Liver (tissue), 9 donors: Measurements from ENCODE around the gene BRD3OS. TPM values are rescaled to one million over a fixed set of nuclear protein-coding genes. Genes with fewer than 3 reads are reported as not detected.

ENCODE experiments used
- DNase-seq: peaks from one replicate; pipeline ENCODE4 v3.0.0-alpha.2; 2017; ENCODE audit warnings: low spot score
- H3K27ac ChIP-seq, 2 donors: one replicate each; pipeline ENCODE4 v1.7.0; 2013; ENCODE audit warnings: inconsistent platforms in 2 of 2, low read length in 2 of 2, control low read depth in 1 of 2, low read depth in 1 of 2, mild to moderate bottlenecking in 1 of 2
- H3K27me3 ChIP-seq, 4 donors: one replicate each; pipeline versions ENCODE4 v1.6.1 to v1.7.0; 2013; ENCODE audit warnings: low read length in 3 of 4, inconsistent platforms in 1 of 4, mild to moderate bottlenecking in 1 of 4, moderate library complexity in 1 of 4; ENCODE audit not compliant: control insufficient read depth in 4 of 4, insufficient read depth in 4 of 4
- H3K36me3 ChIP-seq, 4 donors: one replicate each; pipeline versions ENCODE4 v1.6.1 to v1.7.0; 2013; ENCODE audit warnings: low read length in 3 of 4, mild to moderate bottlenecking in 3 of 4, low read depth in 1 of 4, moderate library complexity in 1 of 4; ENCODE audit not compliant: control insufficient read depth in 4 of 4, insufficient read depth in 3 of 4
- H3K4me1 ChIP-seq, 4 donors: one replicate each; pipeline versions ENCODE4 v1.6.1 to v1.7.0; 2013; ENCODE audit warnings: low read length in 3 of 4, mild to moderate bottlenecking in 3 of 4, moderate library complexity in 1 of 4; ENCODE audit not compliant: control insufficient read depth in 4 of 4, insufficient read depth in 4 of 4
- H3K4me3 ChIP-seq, 3 donors: one replicate each; pipeline versions ENCODE4 v1.6.1 to v1.7.0; 2013; ENCODE audit warnings: low read length in 3 of 3, control low read depth in 1 of 3, low read depth in 1 of 3, mild to moderate bottlenecking in 1 of 3
- H3K9ac ChIP-seq, 2 donors: one replicate each; pipeline ENCODE4 v1.7.0; 2013; ENCODE audit warnings: low read length in 2 of 2, mild to moderate bottlenecking in 2 of 2, moderate library complexity in 2 of 2, control low read depth in 1 of 2, low read depth in 1 of 2
- H3K9me3 ChIP-seq, 4 donors: one replicate each; pipeline versions ENCODE4 v1.6.1 to v1.7.0; 2013; ENCODE audit warnings: low read length in 3 of 4; ENCODE audit not compliant: control insufficient read depth in 4 of 4
- ATF3 ChIP-seq: IDR thresholded peaks from 2 replicates; pipeline ENCODE4 v1.6.1; 2016; ENCODE audit warnings: antibody characterized with exemption
- EGR1 ChIP-seq, 2 donors: IDR thresholded peaks; 2 replicates each; pipeline ENCODE4 v1.6.1; 2016 to 2018; ENCODE audit warnings: antibody characterized with exemption in 2 of 2, low read depth in 2 of 2
- FOXA1 ChIP-seq: IDR thresholded peaks from 2 replicates; pipeline ENCODE4 v1.6.1; 2016; ENCODE audit warnings: antibody characterized with exemption
- FOXA2 ChIP-seq: IDR thresholded peaks from 2 replicates; pipeline ENCODE4 v1.6.1; 2016; ENCODE audit warnings: antibody characterized with exemption
- GABPA ChIP-seq, 2 donors: IDR thresholded peaks in 1 of 2; conservative IDR thresholded peaks in 1 of 2; 2 replicates each; pipeline ENCODE4 v1.6.1; 2016; ENCODE audit warnings: antibody characterized with exemption in 2 of 2, mild to moderate bottlenecking in 1 of 2, moderate library complexity in 1 of 2
- HNF4A ChIP-seq, 2 donors: conservative IDR thresholded peaks; 2 replicates each; pipeline ENCODE4 v1.6.1; 2016; ENCODE audit warnings: antibody characterized with exemption in 2 of 2, mild to moderate bottlenecking in 2 of 2
- HNF4G ChIP-seq: IDR thresholded peaks from 2 replicates; pipeline ENCODE4 v1.6.1; 2016; ENCODE audit warnings: antibody characterized with exemption
- JUND ChIP-seq, 2 donors: IDR thresholded peaks; 2 replicates each; pipeline ENCODE4 v1.6.1; 2016; ENCODE audit warnings: antibody characterized with exemption in 2 of 2
- MAX ChIP-seq: IDR thresholded peaks from 2 replicates; pipeline ENCODE4 v1.6.1; 2016; ENCODE audit warnings: antibody characterized with exemption
- NR2F2 ChIP-seq: IDR thresholded peaks from 2 replicates; pipeline ENCODE4 v1.6.1; 2016; ENCODE audit warnings: antibody characterized with exemption
- RAD21 ChIP-seq, 2 donors: IDR thresholded peaks; 2 replicates each; pipeline ENCODE4 v1.6.1; 2016; ENCODE audit warnings: antibody characterized with exemption in 2 of 2, mild to moderate bottlenecking in 2 of 2
- REST ChIP-seq: IDR thresholded peaks from 2 replicates; pipeline ENCODE4 v1.6.1; 2016; ENCODE audit warnings: antibody characterized with exemption, mild to moderate bottlenecking
- RXRA ChIP-seq, 2 donors: IDR thresholded peaks; 2 replicates each; pipeline ENCODE4 v1.6.1; 2017 to 2018; ENCODE audit warnings: antibody characterized with exemption in 2 of 2, mild to moderate bottlenecking in 1 of 2
- SP1 ChIP-seq: IDR thresholded peaks from 2 replicates; pipeline ENCODE4 v1.6.1; 2018; ENCODE audit warnings: antibody characterized with exemption, mild to moderate bottlenecking
- TAF1 ChIP-seq: conservative IDR thresholded peaks from 2 replicates; pipeline ENCODE4 v1.6.1; 2016; ENCODE audit warnings: antibody characterized with exemption, mild to moderate bottlenecking
- YY1 ChIP-seq: IDR thresholded peaks from 2 replicates; pipeline ENCODE4 v1.6.1; 2016; ENCODE audit warnings: antibody characterized with exemption, mild to moderate bottlenecking
- ZBTB33 ChIP-seq: IDR thresholded peaks from 2 replicates; pipeline ENCODE4 v1.6.1; 2016; ENCODE audit warnings: antibody characterized with exemption
- WGBS: extraction: QIAGEN DNeasy Blood & Tissue Kit; methylation state at CpG from one replicate; pipeline ENCODE4 v1.1.7; 2013; 5-methylcytosine and 5-hydroxymethylcytosine counted together
- polyA plus RNA-seq, 2 donors: library from polyadenylated mRNA; stranded (reverse) in 1 of 2; unstranded in 1 of 2; fragments of 200-250 nt in 1 of 2; fragments of >200 nt in 1 of 2; fragmentation: Nextera tagmentation in 1 of 2; extraction: Ambion mirVana in 1 of 2; gene quantifications; one replicate each; pipeline versions ENCODE4 v1.2.1 to v1.2.3, GENCODE V29; 2013 to 2015
- total RNA-seq, 2 donors: library from RNA; depleted of rRNA; stranded (reverse); fragments of >200 nt; gene quantifications; one replicate each; pipeline ENCODE4 v1.2.3, GENCODE V29; 2014
- TF ChIP-seq, protein P1 (sequence below): fragments of 150-350 bp; IDR thresholded peaks from 2 replicates; pipeline ENCODE4 v1.5.1; 2017; ENCODE audit warnings: improper control_type of control experiment, low read depth, low read length; ENCODE audit not compliant: missing input control
- donor health status: healthy.
- donor health status: healthy.
- donor health status: healthy.
- donor health status: healthy.
- donor health status: healthy.

BRD3OS gene
- total and polyA plus RNA-seq, 4 donors, result 2.1 to 5.1 (median 2.9) TPM

DNA sequence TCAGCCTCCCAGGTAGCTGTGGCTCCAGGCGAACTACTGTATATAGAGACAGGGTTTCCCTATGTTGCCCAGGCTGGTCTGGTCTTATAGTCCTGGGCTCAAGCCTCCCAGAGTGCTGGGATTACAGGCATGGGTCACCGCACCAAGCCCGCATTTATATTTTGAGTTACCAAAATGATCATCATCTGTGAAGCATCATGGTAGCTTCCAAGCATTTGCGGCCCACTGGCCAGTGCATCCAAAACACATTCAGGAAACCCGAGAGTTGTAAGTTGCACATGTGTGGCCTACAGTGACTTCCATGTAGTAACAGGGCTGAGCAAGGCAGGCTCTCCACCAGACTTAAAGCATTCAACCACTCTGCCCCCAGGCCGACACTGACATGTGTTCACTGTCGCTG is 2.3 kb downstream of the BRD3OS start:
- Histone ChIP-seq H3K9me3 (no peaks in the 10 kb centered on the region), H3K4me1 (peaks cover 11 to 22% (median 21%) of the 10 kb centered on the region in 4 donors), H3K9ac (no peak overlapping the region), H3K4me3 (no peak overlapping the region), H3K36me3 (peaks cover 3 to 9% (median 4%) of the 10 kb centered on the region in 4 donors), H3K27me3 (no peaks in the 10 kb centered on the region), H3K27ac (no peak overlapping the region)
- no peak for DNase-seq
- 98% methylated on average over 7 of the region's 7 CpGs for WGBS
- TF ChIP-seq JUND (IDR thresholded peaks at IDR 0.05), result no peak
- TF ChIP-seq SP1, result no peak
- TF ChIP-seq REST, result no peak
- no peak for TF ChIP-seq RXRA (IDR thresholded peaks at IDR 0.05)
- TF ChIP-seq FOXA2, result no peak
- TF ChIP-seq ZBTB33, result no peak
- no peak for TF ChIP-seq MAX
- TF ChIP-seq TAF1, result no peak
- no peak for TF ChIP-seq EGR1 (IDR thresholded peaks at IDR 0.05; ENCODE audit: low read depth in 2 of 2)
- no peak for TF ChIP-seq ATF3
- no peak for TF ChIP-seq NR2F2
- TF ChIP-seq GABPA (IDR thresholded peaks at IDR 0.05 in 1 of 2, conservative IDR thresholded peaks at IDR 0.05 in 1 of 2), result no peak
- no peak for TF ChIP-seq YY1
- TF ChIP-seq RAD21 (IDR thresholded peaks at IDR 0.05), result no peak
- no peak for TF ChIP-seq HNF4A (conservative IDR thresholded peaks at IDR 0.05)
- TF ChIP-seq HNF4G, result no peak
- no peak for TF ChIP-seq FOXA1
- TF ChIP-seq, protein P1, sequence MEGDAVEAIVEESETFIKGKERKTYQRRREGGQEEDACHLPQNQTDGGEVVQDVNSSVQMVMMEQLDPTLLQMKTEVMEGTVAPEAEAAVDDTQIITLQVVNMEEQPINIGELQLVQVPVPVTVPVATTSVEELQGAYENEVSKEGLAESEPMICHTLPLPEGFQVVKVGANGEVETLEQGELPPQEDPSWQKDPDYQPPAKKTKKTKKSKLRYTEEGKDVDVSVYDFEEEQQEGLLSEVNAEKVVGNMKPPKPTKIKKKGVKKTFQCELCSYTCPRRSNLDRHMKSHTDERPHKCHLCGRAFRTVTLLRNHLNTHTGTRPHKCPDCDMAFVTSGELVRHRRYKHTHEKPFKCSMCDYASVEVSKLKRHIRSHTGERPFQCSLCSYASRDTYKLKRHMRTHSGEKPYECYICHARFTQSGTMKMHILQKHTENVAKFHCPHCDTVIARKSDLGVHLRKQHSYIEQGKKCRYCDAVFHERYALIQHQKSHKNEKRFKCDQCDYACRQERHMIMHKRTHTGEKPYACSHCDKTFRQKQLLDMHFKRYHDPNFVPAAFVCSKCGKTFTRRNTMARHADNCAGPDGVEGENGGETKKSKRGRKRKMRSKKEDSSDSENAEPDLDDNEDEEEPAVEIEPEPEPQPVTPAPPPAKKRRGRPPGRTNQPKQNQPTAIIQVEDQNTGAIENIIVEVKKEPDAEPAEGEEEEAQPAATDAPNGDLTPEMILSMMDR, result no peak
